HL-60/S4 (cell line): ENCODE data around the gene SH3GL2.

Experiments
- in situ Hi-C: fragments of 300-500 bp; cut with MboI; formaldehyde crosslinking; loops from 2 replicates; pipeline ENCODE4 v1.14.3; 2022; ENCODE audit warnings: low sequenced_read_pairs

The SH3GL2 gene

DNA sequence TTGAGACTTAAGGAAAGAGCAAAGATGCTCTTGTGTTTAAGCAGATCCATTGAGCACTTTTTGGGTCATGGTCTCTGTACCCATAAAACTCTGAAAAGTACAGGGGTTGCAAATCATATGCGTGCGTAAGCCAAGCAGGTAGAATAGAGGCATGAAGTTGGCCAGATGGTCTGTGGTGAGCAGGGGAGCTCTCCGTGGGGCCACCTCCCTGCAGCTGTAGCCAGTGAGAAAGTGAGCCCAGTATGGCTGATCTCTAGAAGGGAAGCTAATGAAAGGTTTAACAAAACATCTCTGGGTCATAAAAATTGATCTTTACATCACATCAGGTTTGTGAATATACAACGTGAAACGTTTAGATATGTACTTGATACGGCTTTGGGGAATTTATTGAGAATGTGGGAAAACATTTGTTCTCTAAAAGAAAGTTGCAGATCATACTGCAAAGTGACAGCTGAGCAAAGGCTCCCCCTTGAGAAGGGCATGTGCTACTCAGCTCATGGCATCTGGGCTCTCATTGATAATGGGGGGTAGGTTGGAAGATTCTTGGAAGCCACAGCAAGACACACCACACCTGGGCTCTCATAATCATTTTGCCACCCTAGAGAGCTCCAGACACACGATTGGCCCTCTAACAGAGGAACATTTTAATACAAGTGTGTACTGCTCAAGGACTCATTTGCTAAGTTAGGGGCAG lies 30.6 kb downstream of the SH3GL2 start:
- in situ Hi-C loops, result no loop called here

DNA sequence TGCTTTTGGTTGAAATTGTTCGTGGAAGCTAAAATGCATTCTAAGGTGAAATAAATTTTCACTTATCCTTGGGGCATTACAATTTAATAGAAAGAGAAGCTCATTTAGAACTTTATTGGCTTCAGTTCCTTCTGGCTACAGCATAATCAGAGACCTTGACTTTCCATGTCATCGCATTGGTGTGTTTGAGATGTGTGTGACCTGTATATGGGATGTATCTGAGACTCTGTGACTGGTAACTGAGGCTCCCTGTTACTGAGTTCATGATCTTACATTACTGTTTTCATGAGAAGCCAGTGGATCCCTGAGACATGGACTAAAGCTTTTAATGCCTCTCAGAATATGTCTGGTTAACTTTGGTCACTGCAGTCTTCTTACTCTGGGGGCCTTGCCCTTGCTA lies 32.5 kb downstream of the SH3GL2 start:
- in situ Hi-C loops, result no loop called here

DNA sequence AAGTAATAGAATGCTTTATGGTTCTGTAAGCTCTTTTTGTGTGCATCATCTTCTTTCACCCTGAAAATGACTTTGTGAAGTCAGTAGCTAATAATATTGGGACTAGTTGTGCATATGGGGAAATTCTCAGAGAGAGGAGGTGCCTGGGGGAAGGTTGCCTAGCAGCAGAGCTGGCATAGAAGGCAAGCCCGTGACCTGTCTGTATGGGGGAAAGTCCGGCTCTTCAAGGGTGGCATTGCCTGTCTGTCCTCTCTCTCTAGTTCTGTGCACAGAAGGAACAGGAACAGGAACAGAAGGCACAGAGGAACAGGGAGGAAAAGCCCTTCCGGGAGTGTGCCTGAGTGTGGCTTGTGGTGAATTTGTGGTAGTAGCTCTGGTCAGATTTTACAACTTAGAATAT lies 33.1 kb downstream of the SH3GL2 start:
- in situ Hi-C loops, result no loop called here

DNA sequence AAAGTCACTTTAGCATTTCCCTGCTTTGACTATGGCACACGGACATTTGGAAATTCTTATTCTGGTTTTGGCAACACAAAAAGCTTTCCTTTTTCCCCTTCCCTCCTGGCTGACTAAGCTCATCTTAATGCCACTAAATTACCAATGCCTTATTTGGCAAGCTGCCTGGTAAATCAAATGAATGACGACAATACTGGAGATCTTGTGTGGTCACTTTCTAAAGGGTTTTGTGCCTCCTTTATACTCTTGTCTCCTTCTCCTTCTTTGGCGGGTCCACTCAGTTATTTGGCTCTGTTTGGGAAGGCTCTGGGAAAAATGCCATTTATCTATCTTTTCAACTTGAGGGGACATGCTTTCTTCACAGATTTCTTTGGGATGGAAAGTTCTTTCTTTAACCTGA lies 34.9 kb downstream of the SH3GL2 start:
- in situ Hi-C loops, result no loop called here

DNA sequence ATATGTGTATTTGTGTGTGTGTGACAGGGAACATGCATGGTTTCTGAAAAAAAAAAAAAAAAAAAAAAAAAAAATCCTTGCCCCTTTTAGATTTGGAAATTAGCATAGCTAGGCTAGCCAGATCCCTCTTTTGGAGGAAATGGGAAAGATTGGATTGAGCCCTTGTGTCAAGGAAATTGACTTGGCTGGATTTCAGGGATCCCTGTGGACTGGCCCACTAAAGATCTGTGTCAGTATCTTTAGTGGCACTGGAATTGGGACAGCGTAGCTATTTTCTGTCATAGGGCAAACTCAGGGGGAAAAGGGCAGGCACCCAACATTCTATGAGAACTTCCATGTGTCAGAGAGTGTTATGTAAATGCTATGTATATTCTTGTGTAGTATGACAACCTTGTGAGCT lies 35.4 kb downstream of the SH3GL2 start:
- in situ Hi-C loops, result no loop called here

DNA sequence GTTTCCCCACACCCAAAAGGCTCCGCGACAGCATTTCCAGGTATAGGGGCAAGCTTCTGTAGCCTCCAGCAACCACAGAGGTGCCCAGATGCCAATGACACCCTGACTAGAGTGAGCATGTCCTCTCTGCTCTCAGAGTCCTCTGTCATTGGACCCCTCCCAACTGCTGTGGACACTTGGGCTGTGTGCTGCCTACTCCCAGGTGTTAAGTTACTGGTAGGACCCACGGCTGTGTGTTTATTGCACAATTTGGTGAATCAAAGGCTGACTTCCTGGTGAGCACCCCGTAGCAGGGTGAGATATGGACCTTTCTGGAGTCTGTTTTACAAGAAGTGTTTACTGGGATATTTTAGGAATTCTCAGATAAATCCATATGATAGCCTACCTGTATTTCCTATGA lies 36.0 kb downstream of the SH3GL2 start:
- in situ Hi-C loops, result no loop called here

DNA sequence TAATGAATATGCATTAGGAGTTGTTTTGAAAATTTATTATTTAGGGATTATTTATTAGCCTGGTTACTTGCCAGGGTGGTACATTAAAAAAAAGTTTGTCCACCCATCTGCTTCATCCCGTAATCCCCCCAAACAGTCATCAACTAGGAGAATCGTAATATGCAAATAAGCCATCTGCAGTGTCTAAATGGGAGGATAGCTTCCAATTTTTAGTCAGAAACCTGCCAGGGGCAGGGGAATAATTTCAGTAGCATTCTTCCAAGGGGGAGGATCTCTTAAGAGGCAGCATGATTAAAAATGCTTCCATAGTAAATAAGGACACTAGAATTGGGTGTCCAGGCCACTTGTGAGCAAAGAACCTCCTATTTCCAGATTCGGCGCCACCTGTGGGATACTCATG lies 43.3 kb downstream of the SH3GL2 start:
- in situ Hi-C loops, result no loop called here

DNA sequence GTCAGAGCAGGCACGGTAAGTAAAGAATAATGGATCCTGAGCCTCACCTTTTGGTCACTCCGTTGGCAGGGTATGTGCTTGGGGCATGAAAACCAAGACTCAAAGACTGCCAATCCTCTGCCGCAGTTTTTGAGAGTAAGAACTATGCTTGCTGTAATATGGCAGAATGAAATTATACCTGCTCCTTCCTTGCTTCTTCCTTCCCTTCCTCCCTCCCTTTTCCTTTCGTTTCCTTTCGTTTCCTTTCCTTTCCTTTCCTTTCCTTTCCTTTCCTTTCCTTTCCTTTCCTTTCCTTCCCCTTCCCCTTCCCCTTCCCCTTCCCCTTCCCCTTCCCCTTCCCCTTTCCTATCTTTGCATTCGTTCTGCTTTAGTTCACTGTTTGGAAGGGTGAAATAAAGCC lies 43.9 kb downstream of the SH3GL2 start:
- in situ Hi-C loops, result no loop called here

DNA sequence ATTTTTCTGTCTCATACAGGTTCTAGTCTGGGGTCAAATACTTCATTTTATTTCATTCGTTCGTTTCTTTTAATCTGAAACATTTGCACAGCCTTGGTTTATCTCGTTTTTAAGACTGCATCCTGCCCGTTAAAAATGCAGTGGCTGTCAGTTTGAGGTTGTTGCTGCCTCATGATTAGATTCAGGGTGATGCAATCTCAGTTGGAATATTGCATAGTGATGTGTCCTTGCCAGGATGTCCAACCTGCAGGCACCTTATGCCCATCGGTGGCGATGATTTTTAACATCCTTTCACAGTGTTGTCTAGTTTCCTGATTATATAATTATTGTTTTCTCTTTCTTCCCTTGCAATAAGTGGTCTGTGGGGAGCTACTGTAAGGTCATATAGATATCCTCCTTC lies 45.1 kb downstream of the SH3GL2 start:
- in situ Hi-C loops, result no loop called here

DNA sequence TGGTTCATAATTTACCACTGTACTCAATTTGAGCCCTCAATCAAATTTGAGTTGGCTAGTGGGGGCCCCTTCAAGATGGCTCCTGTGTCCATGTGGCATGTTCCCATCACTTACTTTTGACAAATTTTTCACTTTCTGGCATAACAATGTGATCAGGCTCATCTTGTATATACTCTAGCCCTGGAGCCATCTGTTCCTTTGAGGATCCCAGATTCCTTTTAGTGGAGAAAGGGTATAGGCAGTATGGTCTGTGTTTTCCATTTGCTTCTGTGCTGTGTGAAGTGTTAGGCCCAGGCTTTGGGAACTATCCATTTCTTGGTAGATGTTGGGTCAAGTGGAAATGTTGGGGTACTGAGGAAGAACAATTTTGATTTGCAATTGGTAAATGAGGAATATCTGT lies 45.7 kb downstream of the SH3GL2 start:
- in situ Hi-C loops, result no loop called here

DNA sequence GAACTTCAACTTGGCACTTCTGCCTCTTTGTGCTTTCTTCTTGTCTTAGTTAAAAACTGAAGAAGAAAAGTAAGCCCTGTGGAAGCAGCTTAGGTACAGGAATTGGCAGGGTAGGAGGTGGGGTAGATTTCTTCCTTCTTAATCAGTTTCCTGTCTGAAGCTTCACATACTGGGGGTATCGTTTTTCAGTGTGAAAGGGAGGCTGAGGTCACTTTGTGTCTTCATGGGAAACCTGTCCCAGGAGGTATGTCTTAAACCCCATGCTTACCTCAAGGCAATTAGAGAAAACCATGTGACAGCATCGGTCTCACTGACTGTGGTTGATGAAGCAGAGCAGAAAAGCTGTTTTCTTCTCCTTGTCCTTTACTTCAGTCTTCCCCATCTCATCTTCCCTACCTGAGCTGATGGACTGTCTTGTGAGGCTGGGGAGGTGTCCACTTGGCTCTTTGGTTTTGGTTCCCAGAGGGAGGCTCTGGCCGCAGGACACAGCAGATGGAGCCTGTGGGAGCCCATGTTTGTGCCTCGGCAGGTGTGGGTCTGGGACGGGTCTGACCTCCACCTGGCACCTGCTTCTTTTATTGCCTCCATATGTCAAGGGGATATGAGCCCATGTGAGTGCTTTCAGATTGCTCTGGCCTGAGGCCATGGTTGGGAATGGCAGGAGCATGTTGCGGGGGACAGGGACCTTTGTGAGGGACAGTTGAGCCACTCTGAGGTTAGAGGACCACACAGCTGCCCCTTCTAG lies 47.0 kb downstream of the SH3GL2 start:
- in situ Hi-C loops, result no loop called here

DNA sequence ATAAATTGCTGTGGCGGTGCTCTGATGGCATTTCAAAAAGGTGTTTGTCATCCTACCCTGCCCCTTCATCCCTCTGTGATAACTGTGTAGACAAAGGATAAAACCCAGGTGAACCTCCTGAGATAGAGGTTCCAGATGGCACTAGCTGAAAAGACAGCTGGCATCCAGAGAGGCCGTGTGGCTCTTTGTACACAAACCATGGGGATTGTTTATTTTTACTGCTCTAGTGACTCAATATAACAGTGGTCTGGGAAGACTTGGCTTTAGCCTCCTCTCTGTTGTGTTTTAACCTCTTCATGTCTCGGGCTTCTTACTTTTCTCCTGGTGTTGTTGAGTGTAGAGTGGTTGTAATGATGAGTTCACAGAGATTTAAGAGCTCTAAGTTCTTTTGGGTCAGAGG lies 48.8 kb downstream of the SH3GL2 start:
- in situ Hi-C loops, result no loop called here

DNA sequence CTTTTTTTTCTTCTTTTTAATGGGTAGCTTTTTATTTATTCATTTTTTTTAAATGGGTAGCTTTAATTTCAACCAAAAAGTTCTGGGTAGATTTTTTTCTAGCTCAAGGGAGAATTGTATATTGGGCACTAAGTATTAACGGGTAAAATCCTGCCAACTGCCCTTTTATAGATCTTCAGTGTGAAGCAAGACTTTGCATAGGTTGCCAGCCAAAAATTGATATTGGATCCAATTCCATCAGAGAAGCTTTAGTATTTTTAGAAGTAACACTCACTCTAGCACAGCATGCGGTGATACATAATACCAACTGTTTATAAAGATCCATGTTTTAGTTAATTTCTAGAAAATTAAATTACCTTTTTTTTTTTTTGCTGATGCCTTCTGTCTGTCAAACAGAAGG lies 49.8 kb downstream of the SH3GL2 start:
- in situ Hi-C loops, result no loop called here

DNA sequence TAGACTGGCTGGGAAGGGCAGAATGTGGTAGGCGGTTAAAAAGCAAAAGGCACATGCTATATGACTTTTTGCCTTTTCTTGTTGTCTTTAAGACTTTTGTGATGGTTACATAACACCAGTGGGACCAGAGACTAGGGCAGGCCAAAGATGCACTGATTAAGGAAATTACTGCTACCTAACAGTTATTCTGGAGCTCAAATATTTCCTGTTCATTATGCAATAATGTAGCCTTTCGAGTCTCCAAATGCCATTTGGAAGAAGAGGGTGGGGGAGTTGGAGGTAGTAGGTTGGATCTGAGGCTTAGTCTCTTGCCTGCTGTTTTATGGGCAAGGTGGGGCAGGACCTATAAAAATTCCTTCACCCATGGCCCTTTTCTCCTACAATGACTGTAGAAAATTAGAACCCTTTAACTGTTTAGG lies 51.7 kb downstream of the SH3GL2 start:
- in situ Hi-C loops, result no loop called here

DNA sequence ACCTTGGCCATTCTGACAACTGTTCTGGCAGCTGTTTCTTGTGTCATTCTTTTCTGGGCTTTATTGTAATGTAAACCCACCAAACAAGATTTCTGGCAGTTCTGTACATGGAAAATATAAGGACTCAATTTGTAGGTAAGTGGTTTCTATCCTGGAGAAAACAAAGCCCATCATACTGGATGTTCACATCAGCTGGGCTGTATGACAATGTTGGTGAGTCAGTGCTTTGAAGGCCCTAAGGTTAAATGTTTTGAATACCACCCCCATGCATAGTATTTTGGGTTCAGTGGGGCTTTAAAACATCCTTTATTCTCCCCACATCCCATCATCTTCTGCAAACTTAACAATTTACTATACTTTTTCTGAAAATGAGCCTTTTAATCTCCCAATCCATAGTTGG lies 52.5 kb downstream of the SH3GL2 start:
- in situ Hi-C loops, result no loop called here

DNA sequence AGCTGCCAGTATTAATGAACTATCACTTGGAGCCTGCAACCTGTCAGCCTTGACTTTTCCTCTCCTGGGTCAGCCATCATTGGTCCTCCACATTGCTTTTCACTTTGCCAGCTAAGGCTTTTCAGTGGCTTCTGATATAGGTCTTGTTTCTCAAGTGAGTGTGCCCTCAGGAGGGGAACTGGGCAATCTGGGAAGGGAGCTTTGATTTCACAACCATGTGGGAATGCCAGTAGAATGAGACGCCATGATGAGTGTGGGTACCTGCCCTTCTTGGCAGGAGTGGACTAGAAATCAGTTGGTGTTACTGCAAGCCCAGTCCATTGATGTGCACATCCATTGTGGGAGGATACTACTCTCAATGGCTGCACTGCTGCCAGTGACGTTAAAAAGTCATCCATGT lies 54.1 kb downstream of the SH3GL2 start:
- in situ Hi-C loops, result no loop called here

DNA sequence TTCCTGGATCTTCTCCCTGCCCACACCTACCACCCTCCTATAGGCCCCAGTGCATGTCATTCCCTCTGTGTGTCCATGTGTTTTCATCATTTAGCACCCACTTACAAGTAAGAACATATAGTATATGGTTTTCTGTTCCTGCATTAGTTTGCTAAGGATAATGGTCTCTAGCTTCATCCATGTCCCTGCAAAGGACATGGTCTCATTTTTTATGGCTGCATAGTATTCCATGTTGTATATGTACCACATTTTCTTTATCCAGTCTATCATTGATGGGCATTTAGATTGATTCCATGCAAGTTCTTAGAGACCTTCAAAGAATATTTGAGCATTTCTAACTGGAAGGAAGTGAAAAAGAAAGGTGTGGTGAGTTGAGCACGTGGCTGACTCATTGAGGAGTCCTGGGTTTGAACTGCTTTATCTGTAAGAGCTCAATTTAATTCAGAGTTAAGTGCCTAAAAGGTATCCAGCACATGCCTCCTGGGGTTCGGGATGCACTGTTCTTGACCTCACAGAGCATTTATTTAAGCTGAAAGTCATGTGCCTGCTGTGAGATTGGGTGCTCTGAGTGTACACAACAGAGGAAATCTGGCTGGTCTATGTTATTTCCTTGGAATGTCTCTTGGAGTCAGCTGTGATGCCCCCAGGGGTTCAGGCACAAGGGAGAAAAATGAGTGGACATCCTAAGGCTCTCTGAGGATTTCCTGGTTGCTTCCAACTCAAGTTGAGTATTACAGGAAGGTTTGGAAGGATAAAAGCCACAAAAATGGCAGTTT lies 56.4 kb downstream of the SH3GL2 start:
- in situ Hi-C loops, result no loop called here

DNA sequence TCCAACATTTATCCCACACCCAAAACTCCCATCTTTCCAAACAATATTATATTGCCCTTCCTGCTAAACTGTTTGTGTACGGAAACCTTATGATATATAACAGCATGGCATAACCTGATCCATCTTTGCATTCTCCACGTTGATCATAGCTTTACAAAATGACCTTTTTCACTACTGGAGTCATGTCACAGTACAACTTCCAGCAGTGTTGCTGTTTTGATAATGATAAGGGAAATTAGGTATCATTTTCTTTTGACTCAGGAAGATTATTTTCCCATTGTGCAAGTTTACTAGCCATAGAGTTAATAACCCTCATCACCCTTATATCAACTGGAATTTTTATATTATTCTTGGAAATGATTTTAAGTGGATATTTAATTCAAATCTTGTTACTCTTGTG lies 57.5 kb downstream of the SH3GL2 start:
- in situ Hi-C loops, result no loop called here

DNA sequence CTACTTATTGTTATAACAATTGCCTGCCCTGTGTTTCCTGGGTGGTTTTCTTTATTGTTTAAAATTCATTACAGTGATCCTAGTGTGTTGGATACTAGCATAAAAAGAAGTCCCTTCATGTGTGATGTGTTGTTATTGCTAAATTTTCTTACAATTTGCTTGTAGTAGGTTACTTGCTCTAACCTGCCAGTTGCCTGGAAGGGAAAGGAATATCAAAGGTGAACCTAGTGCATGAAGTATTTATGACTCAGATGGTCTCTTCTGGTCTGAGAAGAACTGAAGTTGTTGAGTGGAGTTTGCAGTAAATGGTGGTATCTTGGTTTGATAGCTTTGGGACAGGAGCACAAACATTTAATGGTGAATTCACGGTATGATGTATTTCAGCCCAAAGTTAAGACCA lies 58.0 kb downstream of the SH3GL2 start:
- in situ Hi-C loops, result no loop called here

DNA sequence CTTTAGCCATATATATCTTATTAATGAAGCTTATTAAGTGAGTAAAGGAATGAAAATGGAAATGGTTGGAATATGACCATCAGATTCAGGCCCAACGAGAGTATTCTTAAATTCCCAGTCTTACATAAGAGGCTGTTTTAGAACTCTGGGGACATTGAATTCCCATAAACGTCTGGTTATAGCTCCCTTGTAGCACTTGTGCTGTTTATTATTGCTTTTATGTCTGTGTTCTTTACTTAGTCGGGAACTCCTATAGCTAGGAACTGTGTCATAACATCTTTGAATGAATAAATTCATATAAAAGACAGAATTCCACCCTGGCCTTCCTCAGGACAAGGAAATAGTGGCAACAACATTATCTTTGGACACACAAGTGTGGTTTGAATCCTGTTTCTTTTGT lies 58.4 kb downstream of the SH3GL2 start:
- in situ Hi-C loops, result no loop called here

DNA sequence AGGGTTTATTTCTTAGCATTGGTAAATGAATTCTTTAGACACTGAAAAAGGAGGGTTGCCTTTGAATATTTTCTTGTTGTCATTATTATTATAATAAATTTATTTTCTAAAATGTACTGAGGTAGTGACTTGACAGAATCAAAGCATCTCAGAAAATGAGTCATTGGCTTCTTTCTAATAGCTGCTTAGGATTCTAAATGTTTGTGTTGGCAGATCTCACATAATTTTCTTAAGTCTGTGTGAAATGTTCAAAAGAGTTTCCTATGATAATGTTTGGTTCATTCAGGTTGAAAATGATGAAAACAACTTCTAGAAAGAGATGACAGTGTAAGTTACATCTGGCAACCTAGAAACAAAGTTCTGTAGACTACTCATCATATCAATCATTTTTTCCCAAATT lies 69.7 kb downstream of the SH3GL2 start:
- in situ Hi-C loops, result no loop called here

DNA sequence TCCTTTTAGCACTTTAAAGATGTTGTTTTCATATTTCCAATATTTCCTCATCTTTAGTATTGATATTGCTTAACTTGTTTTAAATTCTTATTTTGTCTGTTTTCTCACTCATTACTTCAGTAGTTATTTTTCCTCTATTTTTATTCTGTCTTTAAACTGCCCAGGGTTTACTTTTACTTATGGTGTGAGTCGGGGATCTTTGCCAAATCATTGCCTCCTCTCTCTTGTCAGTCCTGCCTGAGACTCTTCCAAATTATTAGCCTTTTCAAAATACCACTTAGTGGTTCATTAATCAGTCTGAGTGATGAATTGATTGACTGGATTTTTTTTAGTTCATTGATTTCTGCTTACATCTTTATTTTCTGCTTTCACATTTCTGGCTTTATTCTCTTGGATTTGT lies 72.9 kb downstream of the SH3GL2 start:
- in situ Hi-C loops, result no loop called here
